GM18867 (cell line): ENCODE data around the gene FGD5.

Source experiments
- ATAC-seq: cut with Tn5 transposase; IDR thresholded peaks from one replicate; pipeline ENCODE4 v1.9.1; 2021; ENCODE audit warnings: mild to moderate bottlenecking, moderate library complexity; ENCODE audit not compliant: unreplicated experiment

The FGD5 gene

DNA sequence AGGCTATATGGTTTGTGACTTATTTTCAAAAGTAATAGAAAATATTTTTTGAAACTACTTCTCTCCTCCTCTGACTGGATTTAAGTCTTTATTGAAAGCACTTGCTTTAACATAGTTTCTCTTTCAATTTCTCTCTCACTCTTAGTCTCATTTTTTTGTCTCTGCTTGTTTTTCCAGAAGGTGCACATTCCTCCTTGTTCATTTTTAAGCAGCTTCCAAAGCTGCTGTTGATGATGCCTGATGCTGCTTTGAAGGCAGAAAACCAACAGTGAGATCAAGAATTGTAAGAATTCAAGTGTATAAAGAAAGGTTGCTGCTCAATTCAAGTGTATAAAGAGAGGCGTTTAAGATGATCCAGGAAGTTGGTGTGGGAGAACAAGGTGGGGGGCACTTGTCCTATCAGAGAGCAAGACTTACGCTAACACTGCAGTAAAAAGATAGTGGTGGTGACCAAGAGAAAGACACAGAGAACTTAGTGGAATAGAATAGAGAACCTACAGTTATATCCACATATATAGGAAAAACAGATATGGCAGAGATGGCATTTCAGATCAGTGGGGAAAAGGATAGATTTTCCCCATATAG is 140.7 kb downstream of the FGD5 start:
- peak; percentile 62 for ATAC-seq

DNA sequence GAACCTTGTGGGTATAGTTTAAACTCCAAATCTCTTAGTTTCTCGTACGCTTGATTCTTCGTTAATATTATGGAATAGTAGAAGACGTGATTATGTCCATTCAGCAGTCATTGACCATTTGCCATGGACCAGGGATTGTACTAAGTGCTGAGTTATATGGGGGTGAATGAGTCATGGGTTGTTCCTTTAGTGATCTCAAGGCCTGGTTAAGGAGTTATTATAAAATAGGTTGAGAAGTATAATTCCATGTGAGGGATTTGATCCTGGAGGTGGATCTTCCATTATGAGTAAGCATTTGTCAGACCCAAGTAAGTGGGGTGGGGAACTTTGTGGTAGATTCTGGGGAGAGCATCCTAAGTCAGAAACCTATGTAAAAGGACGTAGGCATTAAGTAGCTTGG is 144.0 kb downstream of the FGD5 start:
- no peak for ATAC-seq

DNA sequence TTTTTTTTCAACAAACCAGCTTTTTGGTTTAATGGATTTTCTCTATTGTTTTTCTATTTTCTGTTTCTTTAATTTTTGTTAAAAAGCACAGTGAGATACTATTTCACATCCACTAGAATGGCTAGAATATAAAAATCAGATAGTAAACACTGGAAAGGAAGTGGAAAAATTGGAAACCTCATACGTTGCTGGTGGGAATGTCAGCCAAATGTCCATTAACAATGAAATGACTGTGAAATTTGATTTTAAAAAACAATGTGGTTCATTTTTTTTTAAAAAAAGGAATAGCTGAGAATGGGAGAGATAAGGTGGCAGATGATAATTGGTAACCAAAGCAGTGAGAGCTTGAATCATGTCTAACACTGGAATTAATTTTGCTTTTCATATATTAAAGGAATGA is 148.5 kb downstream of the FGD5 start:
- no peak for ATAC-seq

DNA sequence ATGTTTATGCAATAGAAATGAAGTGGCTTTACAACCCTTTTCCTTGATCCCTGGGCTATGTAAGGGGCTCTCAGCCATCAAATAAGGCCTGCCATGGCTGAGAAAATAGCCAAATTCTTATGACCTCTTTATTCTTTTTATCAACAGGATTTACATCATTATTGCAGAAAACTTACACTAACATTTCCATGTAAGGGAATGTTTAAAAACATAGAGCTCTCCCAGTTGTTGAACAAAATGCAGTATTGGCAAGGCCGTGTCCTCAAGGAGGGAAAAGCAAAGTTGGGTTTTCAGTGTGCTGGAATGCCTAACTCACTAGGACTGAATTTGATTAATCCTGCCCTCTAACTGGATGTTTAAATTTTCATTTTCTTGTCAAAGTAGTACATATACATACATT is 150.9 kb downstream of the FGD5 start:
- no peak for ATAC-seq

DNA sequence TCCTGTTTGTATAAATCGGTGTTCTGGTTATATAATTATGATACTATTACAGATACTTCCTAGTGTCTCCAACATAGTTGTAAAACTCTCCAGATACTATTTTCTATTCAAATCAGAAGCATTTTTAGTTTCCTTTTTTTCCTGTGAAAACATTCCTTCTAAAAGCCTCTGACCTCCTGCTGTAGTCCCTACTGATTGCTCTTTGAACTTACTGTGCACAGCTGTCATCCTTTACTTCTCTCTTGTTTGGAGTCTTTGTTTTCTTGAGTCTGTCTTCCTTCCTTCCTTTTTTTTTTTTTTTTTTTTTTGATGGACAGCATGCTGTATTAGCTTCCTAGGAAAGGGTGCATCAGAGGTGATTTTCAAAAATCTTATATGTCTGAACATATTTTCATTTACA is 157.6 kb downstream of the FGD5 start:
- ATAC-seq: no peak

DNA sequence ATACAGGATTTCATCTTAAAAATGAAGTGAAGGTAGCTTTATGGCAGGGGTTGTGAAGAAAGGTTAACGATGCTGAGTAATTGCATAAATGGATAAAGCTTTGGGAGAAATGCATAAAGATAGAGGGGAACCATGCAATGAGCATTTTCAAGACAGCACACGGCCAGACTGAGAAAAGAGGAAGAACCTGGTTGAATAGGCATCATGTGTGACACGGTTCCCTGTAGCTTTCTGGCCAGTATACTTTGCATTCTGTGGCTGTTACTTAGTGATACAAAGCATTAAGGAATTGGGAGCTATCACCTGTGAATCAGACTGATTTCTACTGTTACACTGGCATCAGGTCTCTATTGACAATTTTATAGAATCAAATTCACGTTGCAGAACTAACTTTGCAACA is 161.9 kb downstream of the FGD5 start:
- peak; percentile 64 for ATAC-seq
